Epithelial cell of esophagus (primary cell): ENCODE results near the gene ZNF274.

Source experiments
- DNase-seq: peaks from one replicate; pipeline ENCODE4 v3.0.0; 2010; ENCODE audit warnings: low read depth
- H3K4me3 ChIP-seq: 2 replicates; pipeline ENCODE4 v1.5.1; 2011; ENCODE audit warnings: mild to moderate bottlenecking, low read length, control low read depth
- TF ChIP-seq, protein P1 (sequence below): IDR thresholded peaks from 2 replicates; pipeline ENCODE4 v1.5.1; 2011; ENCODE audit warnings: low read depth, mild to moderate bottlenecking, low read length, control low read depth, inconsistent platforms; ENCODE audit not compliant: insufficient read depth; ENCODE audit errors: missing control alignments

The ZNF274 gene

DNA sequence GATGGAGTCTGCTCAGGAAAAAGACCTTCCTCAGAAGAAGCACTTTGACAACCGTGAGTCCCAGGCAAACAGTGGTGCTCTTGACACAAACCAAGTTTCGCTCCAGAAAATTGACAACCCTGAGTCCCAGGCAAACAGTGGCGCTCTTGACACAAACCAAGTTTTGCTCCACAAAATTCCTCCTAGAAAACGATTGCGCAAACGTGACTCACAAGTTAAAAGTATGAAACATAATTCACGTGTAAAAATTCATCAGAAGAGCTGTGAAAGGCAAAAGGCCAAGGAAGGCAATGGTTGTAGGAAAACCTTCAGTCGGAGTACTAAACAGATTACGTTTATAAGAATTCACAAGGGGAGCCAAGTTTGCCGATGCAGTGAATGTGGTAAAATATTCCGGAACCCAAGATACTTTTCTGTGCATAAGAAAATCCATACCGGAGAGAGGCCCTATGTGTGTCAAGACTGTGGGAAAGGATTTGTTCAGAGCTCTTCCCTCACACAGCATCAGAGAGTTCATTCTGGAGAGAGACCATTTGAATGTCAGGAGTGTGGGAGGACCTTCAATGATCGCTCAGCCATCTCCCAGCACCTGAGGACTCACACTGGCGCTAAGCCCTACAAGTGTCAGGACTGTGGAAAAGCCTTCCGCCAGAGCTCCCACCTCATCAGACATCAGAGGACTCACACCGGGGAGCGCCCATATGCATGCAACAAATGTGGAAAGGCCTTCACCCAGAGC is 29.6 kb downstream of the ZNF274 start:
- peak; percentile 32 for DNase-seq
- TF ChIP-seq, protein P1, sequence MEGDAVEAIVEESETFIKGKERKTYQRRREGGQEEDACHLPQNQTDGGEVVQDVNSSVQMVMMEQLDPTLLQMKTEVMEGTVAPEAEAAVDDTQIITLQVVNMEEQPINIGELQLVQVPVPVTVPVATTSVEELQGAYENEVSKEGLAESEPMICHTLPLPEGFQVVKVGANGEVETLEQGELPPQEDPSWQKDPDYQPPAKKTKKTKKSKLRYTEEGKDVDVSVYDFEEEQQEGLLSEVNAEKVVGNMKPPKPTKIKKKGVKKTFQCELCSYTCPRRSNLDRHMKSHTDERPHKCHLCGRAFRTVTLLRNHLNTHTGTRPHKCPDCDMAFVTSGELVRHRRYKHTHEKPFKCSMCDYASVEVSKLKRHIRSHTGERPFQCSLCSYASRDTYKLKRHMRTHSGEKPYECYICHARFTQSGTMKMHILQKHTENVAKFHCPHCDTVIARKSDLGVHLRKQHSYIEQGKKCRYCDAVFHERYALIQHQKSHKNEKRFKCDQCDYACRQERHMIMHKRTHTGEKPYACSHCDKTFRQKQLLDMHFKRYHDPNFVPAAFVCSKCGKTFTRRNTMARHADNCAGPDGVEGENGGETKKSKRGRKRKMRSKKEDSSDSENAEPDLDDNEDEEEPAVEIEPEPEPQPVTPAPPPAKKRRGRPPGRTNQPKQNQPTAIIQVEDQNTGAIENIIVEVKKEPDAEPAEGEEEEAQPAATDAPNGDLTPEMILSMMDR: no peak
- H3K4me3 ChIP-seq: no peak overlapping the region

DNA sequence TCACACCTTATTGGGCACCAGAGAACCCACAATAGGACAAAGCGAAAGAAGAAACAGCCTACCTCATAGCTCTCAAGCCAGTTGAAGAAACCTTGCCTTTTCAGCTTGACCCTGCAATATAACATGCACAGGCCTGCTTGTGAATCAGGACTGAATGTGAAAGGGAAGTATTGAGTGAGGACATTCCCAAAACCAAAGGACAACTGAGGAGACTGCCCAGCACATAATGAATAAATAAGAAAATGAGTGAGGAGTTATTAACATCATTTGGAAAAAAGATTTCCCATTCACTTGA is 30.2 kb downstream of the ZNF274 start:
- DNase-seq: no peak
- TF ChIP-seq, protein P1: no peak
- no peak overlapping the region for H3K4me3 ChIP-seq

DNA sequence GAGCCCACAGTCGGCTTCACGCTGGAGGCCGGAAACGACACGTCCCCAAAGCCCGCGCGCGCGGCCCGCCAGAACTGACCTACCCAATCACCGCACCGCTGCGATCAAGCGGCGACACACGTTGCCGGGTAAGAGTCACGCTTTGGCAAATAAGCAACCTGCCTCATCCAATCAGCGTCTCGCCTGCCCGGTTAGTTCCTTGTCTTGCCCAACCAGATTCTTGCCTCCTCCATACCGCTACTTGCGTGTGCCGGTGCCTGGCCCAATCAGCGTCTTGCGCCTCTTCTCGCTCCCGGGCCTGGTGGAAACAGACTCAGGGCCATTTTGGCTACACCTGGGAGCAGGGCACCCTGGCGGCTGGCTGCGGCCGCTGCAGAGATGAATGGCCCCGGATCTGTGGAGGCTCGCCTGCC is 34.2 kb downstream of the ZNF274 start:
- TF ChIP-seq, protein P1: no peak
- H3K4me3 ChIP-seq: no peak overlapping the region
- no peak for DNase-seq

DNA sequence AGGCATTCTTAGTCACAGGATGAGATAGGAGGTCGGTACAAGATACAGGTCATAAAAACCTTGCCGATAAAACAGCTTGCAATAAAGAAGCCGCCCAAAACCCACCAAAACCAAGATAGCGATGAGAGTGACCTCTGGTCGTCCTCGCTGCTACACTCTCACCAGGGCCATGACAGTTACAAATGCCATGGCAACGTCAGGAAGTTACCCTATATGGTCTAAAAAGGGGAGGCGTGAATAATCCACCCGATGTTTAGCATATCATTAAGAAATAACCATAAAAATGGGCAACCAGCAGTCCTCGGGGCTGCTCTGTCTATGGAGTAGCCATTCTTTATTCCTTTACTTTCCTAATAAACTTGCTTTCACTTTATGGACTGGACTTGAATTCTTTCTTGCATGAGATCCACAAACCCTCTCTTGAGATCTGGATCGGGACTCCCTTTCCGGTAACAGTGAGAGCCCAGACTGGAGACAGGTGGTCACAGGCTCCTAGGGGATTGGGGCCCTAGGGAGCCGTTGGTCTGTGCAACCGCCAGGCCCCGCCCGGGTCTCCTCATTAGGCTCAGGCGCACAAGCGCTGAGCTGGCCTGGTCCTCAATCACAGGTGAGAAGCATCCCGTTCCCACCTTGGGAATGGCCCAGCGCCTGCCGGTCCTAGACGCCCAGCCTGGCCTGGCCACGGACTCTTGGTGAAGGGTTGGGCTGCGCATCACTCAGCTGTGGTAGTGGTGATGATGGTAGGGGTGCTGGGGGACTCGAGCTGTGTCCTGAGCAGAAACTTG is 34.9 kb downstream of the ZNF274 start:
- H3K4me3 ChIP-seq: no peak overlapping the region
- TF ChIP-seq, protein P1: no peak
- no peak for DNase-seq

DNA sequence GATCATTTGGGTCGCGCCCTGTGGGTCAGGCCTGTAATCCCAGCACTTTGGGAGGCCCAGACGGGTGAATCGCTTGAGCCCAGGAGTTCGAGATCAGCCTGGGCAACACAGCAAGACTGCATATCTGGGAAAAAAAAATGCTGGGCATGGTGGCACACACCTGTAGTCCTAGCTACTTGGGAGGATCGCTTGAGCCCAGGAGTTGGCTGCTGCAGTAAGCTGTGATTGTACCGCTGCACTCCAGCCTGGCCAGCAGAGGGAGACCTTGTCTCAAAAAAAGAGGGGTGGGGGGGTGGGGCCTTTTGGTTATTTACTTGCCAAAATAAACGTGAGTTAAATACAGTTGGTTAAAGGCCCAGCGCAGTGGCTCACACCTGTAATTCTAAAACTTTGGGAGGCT is 36.0 kb downstream of the ZNF274 start:
- TF ChIP-seq, protein P1: peak; percentile 11
- peak; percentile 25 for DNase-seq
- H3K4me3 ChIP-seq: no peak overlapping the region

DNA sequence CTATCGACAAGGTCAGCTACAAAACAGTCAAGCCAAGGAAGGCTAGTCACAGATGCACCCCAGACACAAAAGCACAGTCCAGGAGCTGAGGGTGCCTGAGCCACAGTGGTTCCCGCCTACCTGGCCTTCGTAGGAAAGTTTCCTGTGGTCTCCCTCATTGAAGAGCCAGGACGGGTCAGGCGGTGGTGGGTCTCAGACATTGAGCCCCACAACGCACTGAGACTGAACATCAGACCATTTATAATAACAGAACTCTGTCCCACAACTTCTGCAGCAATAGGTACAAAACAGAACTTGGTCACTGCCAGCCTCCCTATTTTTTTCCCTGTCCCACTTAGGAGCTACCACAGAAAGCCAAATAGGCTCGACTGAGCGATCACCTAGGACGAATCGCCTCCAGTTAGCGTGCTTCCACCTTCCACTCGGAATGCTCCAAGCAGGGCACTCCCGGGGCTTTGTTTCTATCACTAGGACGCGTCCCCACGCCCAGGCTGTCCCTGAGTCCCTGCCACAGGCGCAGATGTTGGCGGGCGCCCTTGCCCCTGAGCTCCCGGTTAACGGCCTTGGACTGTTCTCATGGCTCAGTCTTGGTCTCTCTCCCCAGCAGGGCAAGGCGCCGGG is 45.2 kb downstream of the ZNF274 start:
- TF ChIP-seq, protein P1: no peak
- peak overlapping the region; percentile 78 for H3K4me3 ChIP-seq
- no peak for DNase-seq
